ENCODE results near the gene MLLT10.

The MLLT10 gene

DNA sequence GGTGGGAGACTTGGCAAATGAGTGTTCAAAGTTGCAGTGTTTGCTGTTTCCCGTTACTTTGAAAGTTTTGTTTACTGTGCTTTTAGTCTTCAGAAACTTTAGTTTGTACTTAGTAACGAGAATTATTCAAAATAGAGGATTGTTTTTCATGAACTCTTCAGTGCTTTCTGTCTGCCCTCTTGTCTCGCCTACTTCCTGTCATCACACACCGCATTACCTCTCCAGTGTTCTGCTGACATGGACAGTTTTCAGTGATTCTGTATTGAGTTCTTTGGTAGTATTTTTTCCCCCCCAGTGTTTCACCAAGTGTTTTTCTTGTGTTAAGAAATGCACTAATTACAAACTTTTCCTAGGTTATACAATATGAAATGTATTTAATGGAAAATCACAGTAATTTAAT is 207.0 kb downstream of the MLLT10 start:
- no peak for DNase-seq (ENCODE audit: low read depth)

DNA sequence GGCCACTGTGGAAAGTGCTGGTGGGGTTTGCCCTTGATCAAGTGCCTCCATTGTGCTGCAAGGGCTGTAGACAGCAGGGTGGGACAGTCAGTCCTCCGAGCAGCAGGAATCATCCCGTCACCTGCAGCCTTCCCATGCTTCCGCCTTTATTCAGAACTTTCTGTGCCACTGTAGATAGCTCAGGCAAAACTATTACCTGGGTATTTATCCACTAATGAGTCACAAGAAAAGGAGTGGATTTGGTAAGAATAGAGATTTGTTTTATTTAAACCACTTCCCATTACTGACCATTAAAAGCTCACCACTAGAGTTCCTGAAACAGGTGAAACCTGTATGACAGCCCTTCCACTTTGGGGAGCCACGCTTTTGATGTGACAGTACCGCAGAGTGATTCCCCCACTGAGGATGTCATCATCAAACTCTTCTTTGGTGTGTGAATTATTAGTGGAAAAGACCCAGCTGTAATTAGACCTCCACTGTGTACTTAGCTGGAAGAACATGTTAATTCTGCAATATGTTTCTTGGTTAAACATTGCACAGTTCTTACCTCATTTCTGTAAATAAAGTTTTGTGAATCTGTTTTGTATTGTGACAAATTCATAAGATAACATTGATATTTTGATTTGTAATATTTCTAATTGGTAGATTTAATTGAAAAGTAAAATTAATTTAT is 208.8 kb downstream of the MLLT10 start:
- DNase-seq (ENCODE audit: low read depth), result no peak

DNA sequence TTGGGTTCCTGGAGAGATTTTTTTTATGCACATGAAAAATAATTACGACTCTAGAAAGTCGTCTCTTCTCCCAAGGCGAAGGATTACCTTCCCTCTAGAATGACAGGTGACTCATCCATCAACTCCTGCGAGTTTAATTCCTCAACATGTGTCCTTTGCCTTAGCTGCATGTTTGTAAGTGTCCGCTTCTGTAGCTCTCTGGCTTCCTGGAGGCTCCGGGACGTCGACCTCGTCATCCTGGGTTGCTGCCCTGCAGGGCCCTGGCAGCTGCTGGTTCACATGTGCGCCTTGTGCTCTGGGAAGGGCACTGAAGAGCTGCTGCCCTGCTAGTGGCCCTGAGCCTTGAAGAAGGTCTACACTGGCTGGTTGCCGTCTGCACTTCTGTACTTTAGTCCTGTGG is 210.2 kb downstream of the MLLT10 start:
- DNase-seq (ENCODE audit: low read depth), result no peak

DNA sequence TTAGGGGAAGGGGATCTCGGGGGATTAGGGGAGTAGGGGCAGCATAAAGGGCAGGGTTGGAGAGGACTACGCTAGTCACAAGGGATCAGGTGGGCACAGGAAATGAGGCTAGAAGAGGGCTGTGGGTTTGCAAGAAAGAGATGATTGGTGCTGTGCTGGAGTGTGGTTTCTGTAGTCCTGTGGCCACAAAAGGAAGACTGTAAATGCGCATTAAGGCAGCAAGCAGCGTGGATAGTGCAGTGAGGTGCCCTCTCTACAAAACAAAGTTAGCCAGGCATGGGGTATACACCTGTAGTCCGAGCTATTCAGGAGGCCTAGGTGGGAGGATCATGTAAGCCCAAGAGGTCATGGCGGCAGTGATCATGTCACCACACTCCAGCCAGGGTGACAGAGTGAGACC is 212.1 kb downstream of the MLLT10 start:
- DNase-seq (ENCODE audit: low read depth), result no peak

DNA sequence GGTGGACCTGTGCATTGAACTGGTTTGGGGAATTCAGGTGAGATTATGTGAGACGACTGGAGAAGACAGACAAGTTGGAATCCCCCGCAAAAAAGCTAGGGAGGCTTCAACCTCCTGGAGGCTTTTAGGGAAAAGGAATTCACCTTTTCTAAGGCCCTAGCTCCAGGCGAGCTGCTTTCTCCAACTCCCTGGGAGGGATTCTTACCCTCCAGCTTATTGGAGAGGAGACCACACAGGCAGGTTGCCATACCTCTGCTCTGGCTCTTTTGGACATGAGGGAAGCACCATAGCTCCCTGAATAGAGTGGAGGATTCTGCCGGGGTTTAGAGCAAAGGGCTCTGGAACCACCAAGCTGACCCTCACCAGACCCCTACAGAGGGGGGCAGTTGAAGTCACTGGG is 213.8 kb downstream of the MLLT10 start:
- no peak for DNase-seq (ENCODE audit: low read depth)

DNA sequence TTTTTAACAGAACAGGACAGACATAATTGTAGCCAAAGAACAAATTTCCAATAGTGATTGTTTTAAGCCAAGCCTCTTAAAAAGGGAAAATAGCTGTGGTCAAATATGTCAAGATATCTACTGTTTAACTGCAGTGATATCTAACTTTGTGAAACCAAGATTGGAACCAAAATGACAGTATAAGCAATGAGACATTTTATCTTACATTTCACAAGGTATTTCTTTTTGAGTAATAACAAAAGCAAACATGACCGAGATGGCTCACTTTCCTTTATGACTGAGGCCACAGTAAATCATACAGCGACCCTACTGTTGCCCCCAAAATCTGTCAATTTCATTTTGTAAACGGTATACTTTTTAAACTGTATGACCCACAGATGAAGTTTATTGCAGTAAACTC is 215.8 kb downstream of the MLLT10 start:
- no peak for DNase-seq (ENCODE audit: low read depth)

DNA sequence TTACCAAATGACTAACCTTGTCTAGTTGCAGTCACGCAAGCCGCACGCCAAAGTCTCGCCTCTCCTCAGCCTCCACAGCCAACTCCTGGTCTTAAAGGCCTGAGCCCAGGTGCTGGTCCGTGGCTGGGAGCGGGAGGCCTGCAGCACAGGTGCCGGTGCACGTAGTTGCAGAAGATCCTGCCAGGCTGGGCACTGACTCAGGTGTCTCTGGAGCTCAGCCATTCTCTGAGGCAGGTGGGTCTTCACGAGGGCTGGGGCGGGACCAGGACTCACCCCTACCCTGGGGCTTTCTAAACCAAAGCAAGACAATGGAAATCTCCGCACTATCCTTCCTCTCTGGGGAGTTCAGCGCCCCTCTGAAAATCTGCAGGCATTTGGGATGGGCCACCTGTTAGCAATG is 216.4 kb downstream of the MLLT10 start:
- no peak for DNase-seq (ENCODE audit: low read depth)

GRCh38 chr10:21751341-21752310 is 217.6 kb downstream of the MLLT10 start:
- no peak for DNase-seq (ENCODE audit: low read depth)

DNA sequence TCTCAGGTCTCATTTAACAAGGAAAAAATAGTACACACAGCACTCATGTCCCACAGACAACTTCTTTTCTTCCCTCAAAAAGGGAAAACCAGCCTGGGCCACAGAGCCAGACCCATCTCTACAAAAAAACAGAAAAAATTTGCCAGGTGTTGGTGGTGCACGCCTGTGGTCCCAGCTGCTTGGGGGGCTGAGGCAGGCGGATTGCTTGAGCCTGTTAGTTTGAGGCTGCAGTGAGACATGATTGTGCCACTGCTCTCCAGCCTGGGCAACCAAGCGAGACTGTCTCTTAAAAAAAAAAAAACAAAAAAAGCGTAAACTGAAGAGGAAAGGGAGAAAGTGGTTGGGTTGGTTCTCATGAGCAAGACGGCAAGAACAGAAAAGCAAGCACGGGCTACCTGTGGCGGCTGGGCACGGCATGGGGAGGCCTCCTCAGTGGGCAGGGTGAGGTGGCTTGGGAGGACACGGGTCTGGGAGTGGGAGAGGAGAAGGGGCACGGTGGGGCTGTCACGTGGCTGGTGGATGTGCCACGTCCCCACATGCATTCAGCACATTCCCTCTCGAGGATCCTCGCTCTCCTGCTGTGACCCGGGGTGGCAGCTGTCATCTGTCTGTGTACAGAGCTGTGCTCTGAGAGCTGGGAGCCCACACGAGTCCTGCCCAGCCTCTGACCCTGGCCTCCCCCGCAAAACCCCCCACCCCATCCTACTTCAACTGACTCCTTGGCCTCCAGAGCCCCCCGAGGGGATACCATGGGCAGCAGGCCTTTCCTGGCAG is 219.7 kb downstream of the MLLT10 start:
- DNase-seq (ENCODE audit: low read depth), result no peak

DNA sequence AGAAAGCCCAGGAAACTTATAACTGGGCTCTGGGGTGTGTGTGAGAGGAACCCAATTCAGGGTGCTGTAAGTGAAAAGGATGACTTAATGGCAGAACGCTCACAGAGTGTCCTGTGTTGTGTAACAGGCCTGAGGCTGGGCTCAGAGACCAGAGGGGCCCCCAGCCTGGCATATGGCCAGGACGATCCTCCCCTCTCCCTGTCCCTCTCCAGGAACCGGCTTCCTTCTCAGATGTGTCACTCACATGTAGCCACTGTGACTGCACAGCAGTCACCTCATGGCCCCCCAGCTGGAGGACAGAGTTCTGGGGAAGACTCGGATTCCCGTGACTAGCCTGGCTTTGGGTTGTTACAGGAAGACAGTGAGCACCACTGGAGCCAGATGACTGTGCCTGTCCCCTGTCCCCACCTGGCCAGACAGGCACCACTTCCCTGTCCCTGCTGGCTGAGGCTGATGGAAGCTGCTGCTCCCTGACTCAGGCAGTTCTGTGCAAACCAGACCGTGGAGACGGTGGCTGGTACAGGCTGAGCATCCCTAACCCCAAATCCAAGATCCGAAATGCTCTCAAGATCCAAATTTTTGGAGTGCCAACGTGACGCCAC is 220.5 kb downstream of the MLLT10 start:
- no peak for DNase-seq (ENCODE audit: low read depth)

- DNase-seq (ENCODE audit: low read depth), result no peak
Observed at GRCh38 chr10:21756707-21757106, 222.7 kb downstream of the MLLT10 start.

- DNase-seq (ENCODE audit: low read depth), result no peak
Observed at GRCh38 chr10:21757185-21757901, 223.3 kb downstream of the MLLT10 start.

GRCh38 chr10:21758239-21758638 is 224.2 kb downstream of the MLLT10 start:
- DNase-seq (ENCODE audit: low read depth), result no peak

- DNase-seq (ENCODE audit: low read depth), result no peak
Observed at GRCh38 chr10:21758696-21759095, 224.7 kb downstream of the MLLT10 start.

DNA sequence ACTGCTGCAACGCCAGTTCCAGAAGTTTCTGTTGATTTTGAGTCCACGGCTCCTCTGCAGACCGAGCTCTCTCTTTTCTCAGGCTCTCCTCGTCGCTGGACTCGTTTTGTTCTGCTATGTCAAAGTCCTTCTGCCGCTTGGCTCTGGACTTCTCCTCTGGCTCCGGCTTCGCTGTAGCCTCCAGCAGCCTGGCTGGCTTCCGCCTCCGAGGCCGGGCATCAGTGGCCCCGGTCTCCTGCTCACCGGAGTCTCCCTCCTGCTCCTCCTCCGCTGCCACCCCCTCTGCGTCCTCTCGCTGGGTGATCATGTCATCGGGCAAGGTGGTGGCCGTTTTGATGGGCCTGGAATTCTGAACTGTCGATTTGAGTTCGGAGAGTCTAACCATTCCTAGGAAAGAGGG is 225.2 kb downstream of the MLLT10 start:
- no peak for DNase-seq (ENCODE audit: low read depth)

DNA sequence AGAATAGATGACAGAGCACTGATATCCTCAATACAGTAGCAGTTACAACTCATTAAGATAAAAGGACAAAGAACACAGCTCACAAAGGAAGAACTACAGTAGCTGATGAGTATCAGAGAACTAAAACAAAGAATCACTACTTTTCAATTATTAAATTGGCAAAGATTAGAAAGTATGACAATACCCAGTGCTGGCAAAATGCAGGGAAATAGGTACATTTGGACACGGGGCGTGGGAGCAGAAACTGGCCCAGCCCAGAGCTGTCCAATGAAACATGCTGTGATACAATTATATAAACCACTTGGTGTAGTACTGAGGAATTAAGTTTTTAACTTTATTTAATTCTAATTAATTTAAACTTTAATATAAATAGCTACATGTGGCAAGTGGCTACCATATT is 226.3 kb downstream of the MLLT10 start:
- DNase-seq (ENCODE audit: low read depth), result no peak

DNA sequence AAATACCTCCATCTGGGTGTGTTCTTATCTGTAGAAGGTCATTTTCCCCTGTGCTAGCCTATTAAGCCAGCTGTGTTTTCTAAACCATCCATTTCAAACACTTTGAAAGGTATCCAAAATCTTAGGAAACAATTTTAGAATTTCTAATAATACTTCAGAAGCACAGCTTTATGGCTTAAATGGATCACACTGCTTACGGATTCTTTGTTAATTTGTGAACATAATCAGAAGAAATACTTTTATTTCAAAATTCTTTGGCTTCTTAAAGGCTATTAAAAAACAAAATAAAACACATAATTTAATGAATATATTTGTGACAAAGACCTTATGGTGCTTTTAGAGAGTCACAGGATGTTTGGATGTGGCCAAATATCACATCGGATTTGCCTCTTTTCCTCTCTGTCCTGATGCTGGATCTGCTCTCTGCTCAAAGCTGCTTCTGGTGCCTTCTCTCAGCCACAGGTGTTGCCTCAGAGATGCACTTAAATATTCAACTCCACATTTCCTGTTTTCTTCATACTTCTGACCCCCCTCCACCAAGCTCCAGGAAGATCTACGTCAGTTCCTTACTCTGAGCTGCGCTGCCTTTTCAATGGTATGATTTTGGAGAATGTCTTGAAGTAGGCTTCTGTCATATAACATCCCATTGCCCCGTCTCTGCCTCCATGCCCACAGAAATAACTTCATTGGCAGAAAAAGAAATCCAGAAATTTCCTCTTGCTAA is 230.6 kb downstream of the MLLT10 start:
- DNase-seq (ENCODE audit: low read depth), result no peak

DNA sequence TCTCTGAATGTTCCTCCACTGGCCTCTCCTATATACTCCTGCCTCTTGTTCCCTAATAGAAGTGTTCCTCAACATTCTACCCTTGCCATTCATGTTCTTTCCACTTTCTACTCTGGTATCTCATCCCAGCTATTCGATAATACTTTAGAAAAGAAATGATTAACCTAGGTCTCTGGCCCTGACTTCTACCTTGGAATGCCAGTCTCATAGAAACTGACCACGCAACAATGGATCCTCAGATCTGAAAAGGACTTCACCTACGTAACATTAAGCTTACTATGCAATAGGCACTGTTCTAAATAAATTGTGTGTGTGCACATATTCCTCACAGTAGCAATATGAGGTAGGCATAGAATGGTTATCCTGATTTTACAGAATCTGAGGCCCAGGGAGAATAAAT is 235.0 kb downstream of the MLLT10 start:
- DNase-seq (ENCODE audit: low read depth), result no peak

GRCh38 chr10:21771219-21771618 is 237.2 kb downstream of the MLLT10 start:
- no peak for DNase-seq (ENCODE audit: low read depth)

DNA sequence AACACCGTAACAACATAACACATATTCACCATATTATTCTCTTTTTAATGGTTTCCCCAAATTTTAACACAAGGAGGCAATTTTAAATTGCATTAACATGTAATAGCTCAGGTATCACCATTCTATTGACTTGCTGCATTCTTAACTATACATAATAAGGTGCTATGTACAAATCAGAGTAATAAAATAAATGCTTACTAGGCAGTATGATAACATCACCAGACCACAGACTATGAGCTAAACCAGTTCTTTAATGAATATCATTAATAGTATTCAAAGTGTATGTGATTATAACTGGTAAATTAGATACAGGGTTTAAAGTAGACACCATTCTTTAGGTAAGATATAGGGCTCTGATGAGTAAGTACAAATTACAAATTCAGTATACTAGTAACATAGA is 242.9 kb downstream of the MLLT10 start:
- no peak for DNase-seq (ENCODE audit: low read depth)

DNA sequence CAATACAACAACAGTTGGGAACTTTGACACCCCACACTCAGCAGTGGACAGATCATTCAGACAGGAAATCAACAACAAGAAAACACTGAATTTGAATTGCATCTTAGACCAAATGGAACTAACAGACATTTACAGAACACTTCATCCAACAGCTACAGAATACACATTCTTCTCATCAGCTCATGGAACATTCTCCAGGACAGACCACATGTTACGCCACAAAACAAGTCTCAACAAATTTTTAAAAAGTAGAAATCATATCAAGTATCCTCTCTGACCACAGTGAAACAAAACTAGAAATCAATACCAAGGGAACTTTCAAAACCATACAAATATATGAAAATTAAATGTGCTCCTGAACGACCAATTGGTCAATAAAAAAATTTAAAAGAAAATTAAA is 257.2 kb downstream of the MLLT10 start:
- no peak for DNase-seq (ENCODE audit: low read depth)

Measured in CMK (cell line).